Measurements from ENCODE around the gene HSP90AB1. TPM values are rescaled to one million over a fixed set of nuclear protein-coding genes. Genes with fewer than 3 reads are reported as not detected.

HSP90AB1 gene
- total and polyA plus RNA-seq, 9 of the 15 experiments (the other 6 are each of a cell fraction or from before 2014, with no cell fraction given): 1,780 to 3,358 (median 2,262) TPM

DNA sequence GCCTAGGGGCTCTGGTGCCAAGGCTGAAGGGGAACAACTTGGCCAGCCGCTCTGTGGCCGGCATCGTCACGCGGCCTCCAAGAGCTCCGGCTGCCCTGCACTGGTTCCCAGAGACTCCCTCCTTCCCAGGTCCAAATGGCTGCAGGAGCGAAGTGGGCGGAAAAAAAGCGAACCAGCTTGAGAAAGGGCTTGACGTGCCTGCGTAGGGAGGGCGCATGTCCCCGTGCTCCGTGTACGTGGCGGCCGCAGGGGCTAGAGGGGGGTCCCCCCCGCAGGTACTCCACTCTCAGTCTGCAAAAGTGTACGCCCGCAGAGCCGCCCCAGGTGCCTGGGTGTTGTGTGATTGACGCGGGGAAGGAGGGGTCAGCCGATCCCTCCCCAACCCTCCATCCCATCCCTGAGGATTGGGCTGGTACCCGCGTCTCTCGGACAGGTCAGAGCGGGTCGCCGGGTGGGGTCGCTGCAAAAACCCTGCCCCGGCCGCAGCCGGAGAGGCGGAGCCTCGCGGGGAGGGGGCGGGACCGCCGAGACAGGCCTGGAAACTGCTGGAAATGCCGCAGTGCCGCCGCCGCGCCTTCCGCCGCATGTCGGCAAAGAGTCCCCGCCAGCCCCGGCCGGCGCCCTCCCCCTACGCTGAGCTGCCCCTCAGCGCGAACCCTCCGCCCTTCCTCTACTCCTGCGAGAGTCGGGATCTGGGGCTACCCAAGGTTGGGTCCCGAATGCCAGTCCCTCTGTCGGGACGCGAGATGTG is 814 bp upstream of the HSP90AB1 start (continued):
- TF ChIP-seq, protein P1, sequence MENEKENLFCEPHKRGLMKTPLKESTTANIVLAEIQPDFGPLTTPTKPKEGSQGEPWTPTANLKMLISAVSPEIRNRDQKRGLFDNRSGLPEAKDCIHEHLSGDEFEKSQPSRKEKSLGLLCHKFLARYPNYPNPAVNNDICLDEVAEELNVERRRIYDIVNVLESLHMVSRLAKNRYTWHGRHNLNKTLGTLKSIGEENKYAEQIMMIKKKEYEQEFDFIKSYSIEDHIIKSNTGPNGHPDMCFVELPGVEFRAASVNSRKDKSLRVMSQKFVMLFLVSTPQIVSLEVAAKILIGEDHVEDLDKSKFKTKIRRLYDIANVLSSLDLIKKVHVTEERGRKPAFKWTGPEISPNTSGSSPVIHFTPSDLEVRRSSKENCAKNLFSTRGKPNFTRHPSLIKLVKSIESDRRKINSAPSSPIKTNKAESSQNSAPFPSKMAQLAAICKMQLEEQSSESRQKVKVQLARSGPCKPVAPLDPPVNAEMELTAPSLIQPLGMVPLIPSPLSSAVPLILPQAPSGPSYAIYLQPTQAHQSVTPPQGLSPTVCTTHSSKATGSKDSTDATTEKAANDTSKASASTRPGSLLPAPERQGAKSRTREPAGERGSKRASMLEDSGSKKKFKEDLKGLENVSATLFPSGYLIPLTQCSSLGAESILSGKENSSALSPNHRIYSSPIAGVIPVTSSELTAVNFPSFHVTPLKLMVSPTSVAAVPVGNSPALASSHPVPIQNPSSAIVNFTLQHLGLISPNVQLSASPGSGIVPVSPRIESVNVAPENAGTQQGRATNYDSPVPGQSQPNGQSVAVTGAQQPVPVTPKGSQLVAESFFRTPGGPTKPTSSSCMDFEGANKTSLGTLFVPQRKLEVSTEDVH (IDR thresholded peaks at IDR 0.05; ENCODE audit: low read depth, partially characterized antibody): no peak
- TF ChIP-seq RBBP5 (IDR thresholded peaks at IDR 0.05; ENCODE audit: borderline replicate concordance, insufficient read depth, low read length, poor library complexity, severe bottlenecking) (peak; percentile 54), PRMT5 (CRISPR knock-in tag; IDR thresholded peaks at IDR 0.05) (peak; percentile 79; the same call in 1 of the 2 replicates), ESRRA (IDR thresholded peaks at IDR 0.05; ENCODE audit: borderline replicate concordance, low read depth) (peak; percentile 72; the same call in 1 of the 2 replicates), TCF7L2 (IDR thresholded peaks at IDR 0.05; ENCODE audit: low read depth, low read length) (no peak), SAFB (IDR thresholded peaks at IDR 0.05; ENCODE audit: borderline replicate concordance, low read depth, low read length) (no peak), POLR2H (tag; IDR thresholded peaks at IDR 0.05; ENCODE audit: low read depth) (no peak), NR1H2 (CRISPR knock-in tag; IDR thresholded peaks at IDR 0.05) (no peak), ID3 (CRISPR knock-in tag; IDR thresholded peaks at IDR 0.05) (no peak), ID3 (tag; IDR thresholded peaks at IDR 0.05) (no peak), UBTF (IDR thresholded peaks at IDR 0.05; ENCODE audit: borderline replicate concordance in 1 of 2, low read depth in 2 of 2, low read length in 2 of 2) (no peak), FOXP1 (CRISPR knock-in tag; IDR thresholded peaks at IDR 0.05) (no peak), ETS2 (tag; IDR thresholded peaks at IDR 0.05; ENCODE audit: borderline replicate concordance, poor library complexity, severe bottlenecking) (no peak), MBD1 (CRISPR knock-in tag; IDR thresholded peaks at IDR 0.05) (no peak), HBP1 (CRISPR knock-in tag; IDR thresholded peaks at IDR 0.05) (no peak), FOXK2 (conservative IDR thresholded peaks at IDR 0.05 in 1 of 2, IDR thresholded peaks at IDR 0.05 in 1 of 2; ENCODE audit: low read depth in 2 of 2) (no peak), NONO (IDR thresholded peaks at IDR 0.05; ENCODE audit: low read depth in 2 of 2, low read length in 1 of 2) (peak in 1 of 2 experiments; percentile 50; a peak in 1 of 4 replicates)

Measured in K562 (cell line).